RWPE2 (cell line): Measurements from ENCODE around the gene SP5.

Source experiments
- ATAC-seq: fragments of 200-7000 bp; cut with Tn5 transposase; 3 replicates; pipeline ENCODE4 v1.9.1; 2021; ENCODE audit warnings: low read depth
- DNase-seq: peaks from one replicate; pipeline ENCODE4 v3.0.0-alpha.2; 2020; ENCODE audit warnings: low spot score
- H3K27ac ChIP-seq: fragments of 450-650 bp; 2 replicates; pipeline ENCODE4 v1.5.1; 2017; ENCODE audit warnings: mild to moderate bottlenecking; ENCODE audit not compliant: poor library complexity, severe bottlenecking
- H3K27me3 ChIP-seq: fragments of 250-450 bp; sonication (Bioruptor Pico); 2 replicates; pipeline ENCODE4 v1.5.1; 2021; ENCODE audit warnings: mild to moderate bottlenecking, moderate library complexity; ENCODE audit not compliant: insufficient read depth, poor library complexity, severe bottlenecking
- H3K36me3 ChIP-seq: fragments of 250-450 bp; sonication (Bioruptor Pico); 2 replicates; pipeline ENCODE4 v1.5.1; 2020; ENCODE audit warnings: low read depth, mild to moderate bottlenecking, moderate library complexity
- H3K4me1 ChIP-seq: fragments of 250-450 bp; sonication (Bioruptor Pico); 2 replicates; pipeline ENCODE4 v1.5.1; 2021; ENCODE audit warnings: mild to moderate bottlenecking, moderate library complexity; ENCODE audit not compliant: insufficient read depth, poor library complexity, severe bottlenecking
- H3K4me3 ChIP-seq: fragments of 250-450 bp; sonication (Bioruptor Pico); 2 replicates; pipeline ENCODE4 v1.5.1; 2021; ENCODE audit warnings: mild to moderate bottlenecking, moderate library complexity; ENCODE audit not compliant: severe bottlenecking
- H3K9me3 ChIP-seq: fragments of 250-450 bp; sonication (Bioruptor Pico); 2 replicates; pipeline ENCODE4 v1.5.1; 2021; ENCODE audit warnings: mild to moderate bottlenecking, moderate library complexity; ENCODE audit not compliant: severe bottlenecking
- TF ChIP-seq, protein P1 (sequence below): fragments of 450-650 bp; IDR thresholded peaks from one replicate; pipeline ENCODE4 v1.5.1; 2017; ENCODE audit warnings: mild to moderate bottlenecking, moderate library complexity; ENCODE audit not compliant: poor library complexity, severe bottlenecking

The SP5 gene

GRCh38 chr2:170737406-170737805, 22.3 kb downstream of the SP5 start:
- peak overlapping the region; percentile 100 for H3K27ac ChIP-seq
- ATAC-seq, result no peak
- H3K9me3 ChIP-seq, result no peaks in the 10 kb centered on the region
- peaks cover 16% of the 10 kb centered on the region for H3K4me1 ChIP-seq
- no peak overlapping the region for H3K4me3 ChIP-seq
- H3K36me3 ChIP-seq, result no peaks in the 10 kb centered on the region
- no peak for DNase-seq
- no peaks in the 10 kb centered on the region for H3K27me3 ChIP-seq
- TF ChIP-seq, protein P1, sequence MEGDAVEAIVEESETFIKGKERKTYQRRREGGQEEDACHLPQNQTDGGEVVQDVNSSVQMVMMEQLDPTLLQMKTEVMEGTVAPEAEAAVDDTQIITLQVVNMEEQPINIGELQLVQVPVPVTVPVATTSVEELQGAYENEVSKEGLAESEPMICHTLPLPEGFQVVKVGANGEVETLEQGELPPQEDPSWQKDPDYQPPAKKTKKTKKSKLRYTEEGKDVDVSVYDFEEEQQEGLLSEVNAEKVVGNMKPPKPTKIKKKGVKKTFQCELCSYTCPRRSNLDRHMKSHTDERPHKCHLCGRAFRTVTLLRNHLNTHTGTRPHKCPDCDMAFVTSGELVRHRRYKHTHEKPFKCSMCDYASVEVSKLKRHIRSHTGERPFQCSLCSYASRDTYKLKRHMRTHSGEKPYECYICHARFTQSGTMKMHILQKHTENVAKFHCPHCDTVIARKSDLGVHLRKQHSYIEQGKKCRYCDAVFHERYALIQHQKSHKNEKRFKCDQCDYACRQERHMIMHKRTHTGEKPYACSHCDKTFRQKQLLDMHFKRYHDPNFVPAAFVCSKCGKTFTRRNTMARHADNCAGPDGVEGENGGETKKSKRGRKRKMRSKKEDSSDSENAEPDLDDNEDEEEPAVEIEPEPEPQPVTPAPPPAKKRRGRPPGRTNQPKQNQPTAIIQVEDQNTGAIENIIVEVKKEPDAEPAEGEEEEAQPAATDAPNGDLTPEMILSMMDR, result no peak

GRCh38 chr2:170737821-170738220, 22.7 kb downstream of the SP5 start:
- TF ChIP-seq, protein P1, result no peak
- no peaks in the 10 kb centered on the region for H3K27me3 ChIP-seq
- H3K9me3 ChIP-seq, result no peaks in the 10 kb centered on the region
- peaks cover 19% of the 10 kb centered on the region for H3K4me1 ChIP-seq
- peak overlapping the region; percentile 100 for H3K27ac ChIP-seq
- no peaks in the 10 kb centered on the region for H3K36me3 ChIP-seq
- no peak overlapping the region for H3K4me3 ChIP-seq
- no peak for ATAC-seq
- no peak for DNase-seq

DNA sequence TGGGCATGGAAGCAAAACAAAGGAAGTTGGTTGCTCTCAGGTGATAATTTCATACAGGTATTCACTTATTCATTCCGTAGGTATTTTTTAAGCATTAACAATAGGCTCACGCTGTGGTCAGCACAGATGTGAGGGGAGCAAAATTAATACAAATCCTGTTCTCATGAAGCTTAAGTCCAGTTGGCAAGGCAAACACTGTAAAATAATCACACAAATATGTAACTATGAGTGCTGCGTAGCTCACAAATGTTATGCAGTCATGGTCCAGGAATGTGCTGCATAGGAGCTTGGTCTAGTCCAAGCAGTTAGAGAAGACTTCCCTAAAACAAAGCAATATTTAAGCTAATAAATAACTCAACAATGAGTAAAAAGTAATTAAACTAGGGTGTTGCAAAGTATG, 23.9 kb downstream of the SP5 start:
- Histone ChIP-seq H3K9me3 (no peaks in the 10 kb centered on the region), H3K27ac (peak overlapping the region; percentile 100), H3K4me1 (peaks cover 26% of the 10 kb centered on the region), H3K4me3 (no peak overlapping the region), H3K36me3 (no peaks in the 10 kb centered on the region), H3K27me3 (no peaks in the 10 kb centered on the region)
- peak; percentile 94 for ATAC-seq
- DNase-seq, result peak; percentile 82
- TF ChIP-seq, protein P1, result no peak

GRCh38 chr2:170739507-170740046, 24.4 kb downstream of the SP5 start:
- Histone ChIP-seq H3K4me3 (no peak overlapping the region), H3K27me3 (no peaks in the 10 kb centered on the region)

GRCh38 chr2:170740660-170741059, 25.5 kb downstream of the SP5 start:
- TF ChIP-seq, protein P1, result no peak
- Histone ChIP-seq H3K27me3 (no peaks in the 10 kb centered on the region), H3K27ac (peak overlapping the region; percentile 100), H3K36me3 (no peaks in the 10 kb centered on the region), H3K9me3 (no peaks in the 10 kb centered on the region), H3K4me3 (no peak overlapping the region), H3K4me1 (peaks cover 37% of the 10 kb centered on the region)
- no peak for ATAC-seq
- DNase-seq, result no peak

More at GRCh38 chr2:170739507-170740046, 24.4 kb downstream of the SP5 start:
- no peaks in the 10 kb centered on the region for H3K36me3 ChIP-seq
- H3K27ac ChIP-seq, result peak overlapping the region; percentile 100
- ATAC-seq (no peak), DNase-seq (no peak)
- H3K9me3 ChIP-seq, result no peaks in the 10 kb centered on the region
- peaks cover 31% of the 10 kb centered on the region for H3K4me1 ChIP-seq
- TF ChIP-seq, protein P1, result no peak
